ENCODE results near the gene C17orf113. TPM values are rescaled to one million over a fixed set of nuclear protein-coding genes. Genes with fewer than 3 reads are reported as not detected.

The C17orf113 gene
- total RNA-seq, 1 donor from 2014 or later = 4.5 TPM

DNA sequence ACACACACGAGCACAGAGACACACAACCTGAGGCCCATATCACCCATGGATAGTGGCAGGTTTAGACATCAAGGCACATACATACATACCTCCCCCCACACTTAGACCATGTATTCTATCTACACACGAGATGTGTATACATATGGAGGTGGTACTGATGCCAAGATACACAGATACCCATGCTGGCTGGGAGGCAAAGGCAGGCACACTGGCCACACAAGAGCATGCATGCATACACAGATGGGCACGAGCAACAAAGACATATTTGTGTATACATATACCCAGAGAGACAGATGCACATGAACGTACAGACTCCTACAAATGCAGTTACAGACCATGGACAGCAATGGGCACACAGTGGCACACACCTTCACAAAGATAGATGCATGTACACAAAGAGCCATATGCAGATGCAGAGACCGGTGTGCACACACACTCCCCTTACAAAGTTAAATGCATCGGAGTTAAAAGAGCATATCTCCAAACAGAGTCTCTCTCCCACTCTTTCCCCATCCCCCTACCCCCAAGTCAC, 2.0 kb upstream of the C17orf113 start:
- peaks cover 9% of the 10 kb centered on the region for H3K4me1 Mint-ChIP-seq
- POLR2A ChIA-PET = no interaction called here
- CTCF ChIA-PET = no interaction called here
- no peaks in the 10 kb centered on the region for H3K9me3 Mint-ChIP-seq
- no peak overlapping the region for H3K27ac Mint-ChIP-seq
- no peak overlapping the region for H3K4me3 Mint-ChIP-seq
- H3K27me3 Mint-ChIP-seq = peaks cover 30% of the 10 kb centered on the region
- TF ChIP-seq, protein P1, sequence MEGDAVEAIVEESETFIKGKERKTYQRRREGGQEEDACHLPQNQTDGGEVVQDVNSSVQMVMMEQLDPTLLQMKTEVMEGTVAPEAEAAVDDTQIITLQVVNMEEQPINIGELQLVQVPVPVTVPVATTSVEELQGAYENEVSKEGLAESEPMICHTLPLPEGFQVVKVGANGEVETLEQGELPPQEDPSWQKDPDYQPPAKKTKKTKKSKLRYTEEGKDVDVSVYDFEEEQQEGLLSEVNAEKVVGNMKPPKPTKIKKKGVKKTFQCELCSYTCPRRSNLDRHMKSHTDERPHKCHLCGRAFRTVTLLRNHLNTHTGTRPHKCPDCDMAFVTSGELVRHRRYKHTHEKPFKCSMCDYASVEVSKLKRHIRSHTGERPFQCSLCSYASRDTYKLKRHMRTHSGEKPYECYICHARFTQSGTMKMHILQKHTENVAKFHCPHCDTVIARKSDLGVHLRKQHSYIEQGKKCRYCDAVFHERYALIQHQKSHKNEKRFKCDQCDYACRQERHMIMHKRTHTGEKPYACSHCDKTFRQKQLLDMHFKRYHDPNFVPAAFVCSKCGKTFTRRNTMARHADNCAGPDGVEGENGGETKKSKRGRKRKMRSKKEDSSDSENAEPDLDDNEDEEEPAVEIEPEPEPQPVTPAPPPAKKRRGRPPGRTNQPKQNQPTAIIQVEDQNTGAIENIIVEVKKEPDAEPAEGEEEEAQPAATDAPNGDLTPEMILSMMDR (IDR thresholded peaks at IDR 0.05) = no peak
- DNase-seq (no peak), ATAC-seq (ENCODE audit: low read depth) (no peak)
- H3K36me3 Mint-ChIP-seq (ENCODE audit: low read depth) = no peaks in the 10 kb centered on the region
- intact Hi-C loops (cut with micrococcal nuclease) = no loop called here

DNA sequence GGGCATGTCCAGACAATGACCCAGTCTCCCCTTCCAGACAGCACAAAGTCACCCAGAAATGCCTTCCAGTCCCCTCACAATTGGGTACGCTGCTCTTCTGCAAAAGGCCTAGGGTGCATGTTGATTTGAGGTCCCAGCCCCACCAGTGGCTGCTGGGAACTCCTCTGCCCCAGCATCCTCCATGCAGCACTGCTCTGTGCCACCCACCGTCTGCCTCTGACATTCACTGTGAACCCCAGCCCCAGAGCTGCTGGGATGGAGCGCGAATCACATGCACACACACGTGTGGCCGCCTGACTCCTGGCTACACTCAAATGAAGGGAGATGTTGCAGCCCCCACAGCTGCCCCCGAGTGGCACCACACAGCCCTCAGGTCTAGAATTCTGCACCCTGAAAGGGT, 1.2 kb upstream of the C17orf113 start:
- intact Hi-C loops (cut with micrococcal nuclease) = loop anchor here (2.0 kb wide), 2 partner anchors 27 to 35 kb away; partner anchors contain the start of gene DNAJC7
- peak overlapping the region; percentile 15 for H3K4me3 Mint-ChIP-seq
- H3K9me3 Mint-ChIP-seq = no peaks in the 10 kb centered on the region
- no peak overlapping the region for H3K27ac Mint-ChIP-seq
- no peaks in the 10 kb centered on the region for H3K36me3 Mint-ChIP-seq (ENCODE audit: low read depth)
- no peak for ATAC-seq (ENCODE audit: low read depth)
- peaks cover 30% of the 10 kb centered on the region for H3K27me3 Mint-ChIP-seq
- DNase-seq = no peak
- POLR2A ChIA-PET = interaction anchor here (0.6 to 1.3 kb wide), 3 partner anchors 32 to 85 kb away, joined by 3 read pairs; partner anchors contain the start of genes CNP and NKIRAS2
- TF ChIP-seq, protein P1 (IDR thresholded peaks at IDR 0.05) = no peak
- CTCF ChIA-PET = interaction anchor here (0.6 to 1.3 kb wide), 2 partner anchors 26 to 27 kb away, joined by 3 to 4 read pairs; no protein-coding TSS in a partner anchor
- H3K4me1 Mint-ChIP-seq = peaks cover 9% of the 10 kb centered on the region

DNA sequence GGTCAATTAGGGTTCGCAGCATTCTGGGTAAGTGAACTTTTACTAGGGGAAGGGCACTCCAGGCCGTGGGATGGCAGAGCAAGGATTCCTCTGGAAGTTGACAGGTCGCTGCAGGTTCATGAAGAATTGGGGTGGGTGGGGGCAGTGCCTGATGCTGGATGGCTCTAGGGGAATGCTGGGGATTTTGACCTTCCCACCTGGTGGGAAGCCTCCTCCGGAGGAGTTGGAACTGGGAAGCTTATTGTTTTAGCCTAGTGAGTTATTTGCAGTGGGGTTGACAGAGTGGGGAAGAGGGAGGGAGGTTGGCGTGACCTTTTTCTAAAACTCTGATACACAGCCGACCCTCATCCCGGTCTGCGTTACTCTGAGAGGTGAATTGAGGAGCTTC, 606 bp upstream of the C17orf113 start:
- intact Hi-C loops (cut with micrococcal nuclease) = loop anchor here (2.0 kb wide), 2 partner anchors 26 to 34 kb away; partner anchors contain the start of gene DNAJC7
- Mint-ChIP-seq H3K27ac (no peak overlapping the region), H3K36me3 (ENCODE audit: low read depth) (no peaks in the 10 kb centered on the region), H3K4me3 (peak overlapping the region; percentile 82), H3K27me3 (peaks cover 30% of the 10 kb centered on the region), H3K4me1 (peaks cover 9% of the 10 kb centered on the region), H3K9me3 (no peaks in the 10 kb centered on the region)
- TF ChIP-seq, protein P1 (IDR thresholded peaks at IDR 0.05) = no peak
- ATAC-seq (ENCODE audit: low read depth) (no peak), DNase-seq (no peak)
- ChIA-PET CTCF (interaction anchor here (0.7 to 1.3 kb wide), 2 partner anchors 25 to 1932 kb away, joined by 3 to 4 read pairs; no protein-coding TSS in a partner anchor), POLR2A (interaction anchor here (0.8 to 1.3 kb wide), 3 partner anchors 35 to 85 kb away, joined by 3 read pairs; partner anchors contain the start of gene CNP)

DNA sequence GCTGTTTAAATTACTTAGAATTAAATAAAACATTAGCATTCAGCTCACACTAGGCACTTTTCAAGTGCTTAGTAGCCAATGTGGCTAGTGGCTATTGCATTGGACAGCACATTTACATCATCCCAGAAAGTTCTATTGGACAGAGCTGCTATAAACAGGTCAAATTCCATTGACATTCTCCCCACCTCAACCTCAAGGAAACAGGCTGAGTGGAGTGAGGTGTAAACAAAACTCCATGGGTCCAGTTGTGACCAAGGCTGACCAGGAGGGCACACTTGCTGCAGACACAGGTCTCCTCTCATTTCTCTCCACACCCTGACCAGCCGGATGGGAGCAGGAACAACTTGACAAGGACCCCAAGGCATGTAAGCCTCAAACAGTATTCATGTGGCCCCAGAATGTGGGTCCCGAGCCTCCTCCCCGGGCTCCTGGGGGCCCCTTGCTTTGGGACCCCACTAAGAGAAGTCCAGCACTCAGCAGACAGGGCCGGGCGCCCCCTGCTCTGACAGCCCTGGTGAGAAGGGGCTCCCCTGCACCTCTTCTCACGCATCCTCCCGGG, 488 bp downstream of the C17orf113 start:
- Mint-ChIP-seq H3K27ac (no peak overlapping the region), H3K27me3 (peaks cover 25% of the 10 kb centered on the region), H3K9me3 (no peaks in the 10 kb centered on the region), H3K36me3 (ENCODE audit: low read depth) (no peaks in the 10 kb centered on the region), H3K4me3 (peak overlapping the region; percentile 77), H3K4me1 (peaks cover 9% of the 10 kb centered on the region)
- DNase-seq (no peak), ATAC-seq (ENCODE audit: low read depth) (no peak)
- TF ChIP-seq, protein P1 (IDR thresholded peaks at IDR 0.05) = no peak
- ChIA-PET POLR2A (no interaction called here), CTCF (no interaction called here)
- intact Hi-C loops (cut with micrococcal nuclease) = loop anchor here (1.0 to 2.0 kb wide), 3 partner anchors 25 to 87 kb away; partner anchors contain the start of gene DNAJC7

DNA sequence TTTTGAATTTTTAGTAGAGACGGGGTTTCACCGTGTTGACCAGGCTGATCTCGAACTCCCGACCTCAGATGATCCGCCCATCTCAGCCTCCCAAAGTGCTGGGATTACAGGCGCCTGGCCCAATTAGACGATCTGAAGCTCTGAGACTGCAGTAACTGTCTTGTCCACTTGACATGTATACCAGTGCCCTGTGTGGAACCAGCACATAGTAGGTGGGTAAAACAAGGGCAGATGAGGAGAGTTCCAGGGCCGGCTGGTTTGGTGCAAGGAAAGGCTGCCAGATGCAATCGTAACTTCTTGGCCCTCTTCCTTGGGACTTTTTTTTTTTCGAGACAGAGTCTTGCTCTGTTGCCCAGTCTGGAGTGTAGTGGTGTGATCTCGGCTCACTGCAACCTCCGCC, 3.1 kb downstream of the C17orf113 start:
- H3K4me1 Mint-ChIP-seq = peaks cover 9% of the 10 kb centered on the region
- ChIA-PET POLR2A (no interaction called here), CTCF (no interaction called here)
- H3K4me3 Mint-ChIP-seq = no peak overlapping the region
- DNase-seq (no peak), ATAC-seq (ENCODE audit: low read depth) (no peak)
- no peaks in the 10 kb centered on the region for H3K36me3 Mint-ChIP-seq (ENCODE audit: low read depth)
- H3K9me3 Mint-ChIP-seq = no peaks in the 10 kb centered on the region
- no peak overlapping the region for H3K27ac Mint-ChIP-seq
- intact Hi-C loops (cut with micrococcal nuclease) = no loop called here
- H3K27me3 Mint-ChIP-seq = peaks cover 16% of the 10 kb centered on the region
- TF ChIP-seq, protein P1 (IDR thresholded peaks at IDR 0.05) = no peak

All from activated B cell treated with CpG ODN at 0.5 μM for 24 hours (primary cell).